GM12878 (cell line): Measurements from ENCODE around the gene INSIG2. TPM values are rescaled to one million over a fixed set of nuclear protein-coding genes. Genes with fewer than 3 reads are reported as not detected.

Experiments used
- ATAC-seq: fragments of 200-7000 bp; cut with Tn5 transposase; 3 replicates; pipeline ENCODE4 v1.9.1; 2020; ENCODE audit warnings: mild to moderate bottlenecking, moderate library complexity
- BruUV-seq: library from RNA; stranded (reverse); fragments of 400-500 nt; replicated peaks from 2 replicates; lab custom pipeline; 2021; lab: Mats Ljungman, UMichigan
- CTCF ChIA-PET: fragments of 300-600 bp; sonication (Branson Sonifier 250); formaldehyde crosslinking; extraction: SDS; loops from one replicate; lab custom pipeline; 2021; ENCODE audit warnings: inconsistent platforms; lab: Yijun Ruan, JAX
- POLR2A ChIA-PET: fragments of 350-600 bp; formaldehyde crosslinking; extraction: SDS; loops from one replicate; lab custom pipeline; 2021; ENCODE audit warnings: inconsistent platforms; lab: Charles Lee
- RAD21 ChIA-PET: fragments of 300-600 bp; sonication (Branson Sonifier 250); formaldehyde crosslinking; loops from one replicate; lab custom pipeline; 2023; ENCODE audit warnings: antibody characterized with exemption; ENCODE audit not compliant: unreplicated experiment; lab: Charles Lee
- SMC1A ChIA-PET: fragments of 300-600 bp; sonication (Branson Sonifier 250); formaldehyde crosslinking; loops from one replicate; lab custom pipeline; 2023; ENCODE audit not compliant: unreplicated experiment, uncharacterized antibody; lab: Charles Lee
- DNase-seq: peaks from one replicate; pipeline ENCODE4 v3.0.0-alpha.2; 2011; ENCODE audit warnings: low read depth, low spot score
- FAIRE-seq: peaks from 3 replicates; lab custom pipeline; 2011; peaks lifted over from hg19 to GRCh38; lab: Jason Lieb, UNC
- H2AFZ ChIP-seq: 2 replicates; pipeline ENCODE4 v1.6.0; 2011; ENCODE audit warnings: low read depth, low read length, control low read depth; ENCODE audit not compliant: control insufficient read depth
- H3K27ac ChIP-seq: 2 replicates; pipeline ENCODE4 v1.5.1; 2011; ENCODE audit warnings: control low read depth; ENCODE audit not compliant: control insufficient read depth, insufficient read depth
- H3K27me3 ChIP-seq, 2 experiments: replicated peaks in 1 of 2; 2 replicates each; pipeline versions ENCODE4 v1.6.0 to v1.6.1; 2011; ENCODE audit warnings: low read length in 1 of 2; ENCODE audit not compliant: control insufficient read depth in 2 of 2, insufficient read depth in 2 of 2
- H3K36me3 ChIP-seq, 2 experiments: 2 replicates each; pipeline ENCODE4 v1.5.1; 2011; ENCODE audit warnings: low read length in 1 of 2; ENCODE audit not compliant: control insufficient read depth in 2 of 2, insufficient read depth in 2 of 2
- H3K4me1 ChIP-seq: 2 replicates; pipeline ENCODE4 v1.6.1; 2011; ENCODE audit warnings: mild to moderate bottlenecking, low read length, moderate library complexity, mixed read lengths; ENCODE audit not compliant: control insufficient read depth, insufficient read depth
- H3K4me2 ChIP-seq: 2 replicates; pipeline ENCODE4 v1.6.0; 2011; ENCODE audit warnings: control low read depth; ENCODE audit not compliant: control insufficient read depth, insufficient read depth
- H3K4me3 ChIP-seq: fragments of 200-600 bp; sonication (generic); 2 replicates; pipeline ENCODE4 v1.5.1; 2016
- H3K79me2 ChIP-seq: 2 replicates; pipeline ENCODE4 v1.6.0; 2011; ENCODE audit warnings: low read length; ENCODE audit not compliant: control insufficient read depth, insufficient read depth
- H3K9ac ChIP-seq: 2 replicates; pipeline ENCODE4 v1.8.0; 2011; ENCODE audit warnings: low read length, control low read depth, mixed read lengths; ENCODE audit not compliant: control insufficient read depth, insufficient read depth
- H3K9me3 ChIP-seq: replicated peaks from 3 replicates; pipeline ENCODE4 v1.5.1; 2011; ENCODE audit warnings: mild to moderate bottlenecking, low read length; ENCODE audit not compliant: control insufficient read depth, insufficient read depth
- H4K20me1 ChIP-seq: 2 replicates; pipeline ENCODE4 v1.6.0; 2011; ENCODE audit not compliant: control insufficient read depth, insufficient read depth
- MLLT1 ChIP-seq: fragments of 450-650 bp; IDR thresholded peaks from 2 replicates; pipeline ENCODE4 v1.6.1; 2016; ENCODE audit warnings: mild to moderate bottlenecking
- SRF ChIP-seq, 2 experiments: IDR thresholded peaks; 2 replicates each; pipeline ENCODE4 v1.6.1; 2011; ENCODE audit warnings: low read depth in 2 of 2, low read length in 2 of 2, mild to moderate bottlenecking in 1 of 2, moderate library complexity in 1 of 2
- WGBS: methylation state at CpG from one replicate; pipeline ENCODE4 v1.1.6; 2016; ENCODE audit warnings: low lambda C conversion rate; ENCODE audit not compliant: insufficient replicate concordance, insufficient coverage; ENCODE audit errors: missing lambda C conversion rate; 5-methylcytosine and 5-hydroxymethylcytosine counted together
- in situ Hi-C: fragments of 300-500 bp; cut with MboI; formaldehyde crosslinking; loops from 9 replicates; pipeline ENCODE4 v1.14.3; 2018; ENCODE audit warnings: mixed read lengths
- intact Hi-C: fragments of 100-400 bp; cut with micrococcal nuclease; formaldehyde crosslinking; loops from one replicate; pipeline ENCODE4 v1.14.2; 2022; ENCODE audit not compliant: unreplicated experiment
- polyA plus RNA-seq, 11 experiments: library from polyadenylated mRNA; depleted of rRNA in 4 of 11; unstranded in 6 of 11; stranded (reverse) in 5 of 11; fragments of >200 nt; fragmentation: Nextera tagmentation in 4 of 11; fragmentation: Illumina TruSeq in 1 of 11; extraction: Ambion mirVana in 4 of 11; extraction: Trizol in 1 of 11; gene quantifications; 1 replicate in 1 of 11; 2 replicates in 10 of 11; pipeline versions ENCODE4 v1.2.1 to v1.2.3, GENCODE V29; 2011 to 2016; ENCODE audit warnings: inconsistent platforms in 2 of 11, missing spikeins in 2 of 11, low read depth in 1 of 11
- total RNA-seq, 4 experiments: library from RNA; depleted of rRNA in 3 of 4; stranded (reverse); fragments of >200 nt in 3 of 4; fragmentation: Illumina TruSeq in 1 of 4; extraction: Trizol in 1 of 4; gene quantifications; 2 replicates each; pipeline versions ENCODE4 v1.2.1 to v1.2.3, GENCODE V29; 2013 to 2021
- TF ChIP-seq, protein P1 (sequence below): IDR thresholded peaks from 2 replicates; pipeline ENCODE4 v1.6.1; 2011; ENCODE audit warnings: mild to moderate bottlenecking, low read depth, low read length, moderate library complexity; ENCODE audit not compliant: insufficient replicate concordance

Gene INSIG2
- total and polyA plus RNA-seq, 10 of the 15 experiments (the other 5 are each of a cell fraction or from before 2014, with no cell fraction given) = 4.9 to 92.7 (median 12.0) TPM

DNA sequence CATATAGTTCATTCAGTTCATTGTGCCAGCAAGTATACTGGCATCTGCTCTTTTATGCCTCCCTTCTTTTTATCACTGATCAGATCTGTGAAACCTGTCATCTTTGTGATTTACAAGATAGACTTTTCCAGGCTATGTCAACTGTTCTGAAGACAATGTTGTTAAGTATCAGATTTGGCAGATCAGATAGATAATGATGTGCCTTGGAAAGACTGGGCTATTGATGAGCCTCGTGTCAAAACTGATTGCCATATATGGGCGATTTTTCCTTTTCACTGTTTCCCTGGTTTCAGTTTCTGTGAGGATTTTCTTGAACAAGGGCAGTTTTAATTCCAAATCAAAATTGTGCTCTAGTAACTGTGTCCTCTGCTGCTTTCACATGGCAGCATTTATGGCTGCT lies 26.6 kb downstream of the INSIG2 start:
- FAIRE-seq = no peak
- BruUV-seq = no TSS peak
- Histone ChIP-seq H3K27ac (no peak overlapping the region), H4K20me1 (no peaks in the 10 kb centered on the region), H3K9ac (no peak overlapping the region), H3K4me2 (no peak overlapping the region)
- POLR2A ChIA-PET = interaction anchor here (0.7 to 1.4 kb wide), 2 partner anchors 10 to 26 kb away, joined by 3 to 7 read pairs; partner anchors contain the start of gene INSIG2
- in situ Hi-C loops = no loop called here
- CTCF ChIA-PET = interaction anchor here (1.0 to 1.3 kb wide), 2 partner anchors 11 to 301 kb away, joined by 3 read pairs; partner anchors contain the start of gene DDX18
- WGBS = 61% methylated on average over 2 of the region's 2 CpGs
- TF ChIP-seq, protein P1, sequence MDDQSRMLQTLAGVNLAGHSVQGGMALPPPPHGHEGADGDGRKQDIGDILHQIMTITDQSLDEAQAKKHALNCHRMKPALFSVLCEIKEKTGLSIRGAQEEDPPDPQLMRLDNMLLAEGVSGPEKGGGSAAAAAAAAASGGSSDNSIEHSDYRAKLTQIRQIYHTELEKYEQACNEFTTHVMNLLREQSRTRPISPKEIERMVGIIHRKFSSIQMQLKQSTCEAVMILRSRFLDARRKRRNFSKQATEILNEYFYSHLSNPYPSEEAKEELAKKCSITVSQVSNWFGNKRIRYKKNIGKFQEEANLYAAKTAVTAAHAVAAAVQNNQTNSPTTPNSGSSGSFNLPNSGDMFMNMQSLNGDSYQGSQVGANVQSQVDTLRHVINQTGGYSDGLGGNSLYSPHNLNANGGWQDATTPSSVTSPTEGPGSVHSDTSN = no peak
- TF ChIP-seq MLLT1 (no peak), SRF (IDR thresholded peaks at IDR 0.05; ENCODE audit: low read depth in 2 of 2, low read length in 2 of 2) (0 out of 4 replicates have a peak, but pooled peaks of 1 of the 2 experiments have one; percentile 25)
- TF ChIP-seq, all 136 proteins: peak for 1
- Histone ChIP-seq H3K79me2 (no peaks in the 10 kb centered on the region), H3K27me3 (no peaks in the 10 kb centered on the region), H3K9me3 (no peaks in the 10 kb centered on the region), H3K4me1 (no peaks in the 10 kb centered on the region), H2AFZ (no peak overlapping the region), H3K36me3 (no peaks in the 10 kb centered on the region; a peak in 1 of 4 replicates), H3K4me3 (no peak overlapping the region)
- ATAC-seq (no peak), DNase-seq (no peak)
- ChIA-PET SMC1A (interaction anchor here (1.1 to 2.3 kb wide), 4 partner anchors 9 to 54 kb away, joined by 3 to 11 read pairs (median 7); no protein-coding TSS in a partner anchor), RAD21 (interaction anchor here (1.5 kb wide), 1 partner anchor 26 kb away, joined by 6 read pairs; the partner anchor contains the start of gene INSIG2)
- intact Hi-C loops = no loop called here
